CD14-positive monocyte (primary cell): ENCODE measurements around the gene DEPDC7. TPM values are rescaled to one million over a fixed set of nuclear protein-coding genes. Genes with fewer than 3 reads are reported as not detected.

Source experiments
- DNase-seq, 3 donors: peaks; one replicate each; pipeline ENCODE4 v3.0.0-alpha.2; 2011 to 2022
- H2AFZ ChIP-seq: 2 replicates; pipeline ENCODE4 v1.6.0; 2012; ENCODE audit warnings: mild to moderate bottlenecking, low read depth, low read length, inconsistent platforms; ENCODE audit not compliant: insufficient read depth, poor library complexity, severe bottlenecking
- H3K27ac ChIP-seq, 2 donors: 1 replicate in 1 of 2; 2 replicates in 1 of 2; pipeline ENCODE4 v1.5.1; 2012 to 2013; ENCODE audit warnings: low read length in 2 of 2, control low read depth in 1 of 2, inconsistent platforms in 1 of 2, low read depth in 1 of 2, mild to moderate bottlenecking in 1 of 2
- H3K27me3 ChIP-seq, 2 donors: one replicate each; pipeline versions ENCODE4 v1.6.0 to v1.6.1; 2011 to 2013; ENCODE audit warnings: low read length in 2 of 2; ENCODE audit not compliant: control insufficient read depth in 2 of 2, insufficient read depth in 2 of 2
- H3K36me3 ChIP-seq, 2 donors: replicated peaks in 1 of 2; 1 replicate in 1 of 2; 2 replicates in 1 of 2; pipeline versions ENCODE4 v1.5.1 to v1.6.1; 2012 to 2013; ENCODE audit warnings: low read length in 2 of 2, control low read depth in 1 of 2, inconsistent platforms in 1 of 2, mild to moderate bottlenecking in 1 of 2; ENCODE audit not compliant: insufficient read depth in 2 of 2, control insufficient read depth in 1 of 2
- H3K4me1 ChIP-seq, 2 donors: 1 replicate in 1 of 2; 2 replicates in 1 of 2; pipeline versions ENCODE4 v1.5.1 to v1.6.1; 2012 to 2013; ENCODE audit warnings: low read length in 2 of 2, control low read depth in 1 of 2, inconsistent platforms in 1 of 2, mild to moderate bottlenecking in 1 of 2, moderate library complexity in 1 of 2; ENCODE audit not compliant: insufficient read depth in 2 of 2, control insufficient read depth in 1 of 2
- H3K4me2 ChIP-seq: replicated peaks from 2 replicates; pipeline ENCODE3; 2012; ENCODE audit warnings: low read length, moderate library complexity, mild to moderate bottlenecking; ENCODE audit not compliant: poor library complexity, severe bottlenecking; ENCODE audit errors: extremely low read depth
- H3K4me3 ChIP-seq, 3 experiments: fragments of 200-600 bp in 1 of 3; sonication (generic) in 1 of 3; replicated peaks in 1 of 3; 1 replicate in 2 of 3; 2 replicates in 1 of 3; pipeline ENCODE4 v1.5.1; 2011 to 2013; ENCODE audit warnings: low read length in 3 of 3, mild to moderate bottlenecking in 3 of 3, control low read depth in 2 of 3, low read depth in 2 of 3, inconsistent platforms in 1 of 3, moderate library complexity in 1 of 3
- H3K79me2 ChIP-seq: 2 replicates; pipeline ENCODE4 v1.6.0; 2012; ENCODE audit warnings: mild to moderate bottlenecking, control low read depth, inconsistent platforms, low read length, moderate library complexity; ENCODE audit not compliant: insufficient read depth
- H3K9ac ChIP-seq: 2 replicates; pipeline ENCODE4 v1.6.0; 2017; ENCODE audit warnings: low read length, mild to moderate bottlenecking; ENCODE audit not compliant: insufficient read depth, poor library complexity, severe bottlenecking
- H3K9me3 ChIP-seq, 2 donors: replicated peaks in 1 of 2; 1 replicate in 1 of 2; 2 replicates in 1 of 2; pipeline versions ENCODE4 v1.5.1 to v1.6.1; 2012 to 2013; ENCODE audit warnings: low read length in 2 of 2, control low read depth in 1 of 2; ENCODE audit not compliant: control insufficient read depth in 1 of 2, insufficient read depth in 1 of 2
- H4K20me1 ChIP-seq: 2 replicates; pipeline ENCODE4 v1.6.0; 2012; ENCODE audit warnings: mild to moderate bottlenecking, low read length, control low read depth, moderate library complexity; ENCODE audit not compliant: insufficient read depth
- H3K27ac Mint-ChIP-seq, 7 donors: one replicate each; pipeline ENCODE4 v1.8.0; 2020; ENCODE audit warnings: mild to moderate bottlenecking in 7 of 7, mixed read lengths in 7 of 7, moderate library complexity in 6 of 7, inconsistent platforms in 2 of 7
- H3K27me3 Mint-ChIP-seq, 3 donors: one replicate each; pipeline ENCODE4 v1.8.0; 2021 to 2022; ENCODE audit warnings: low read depth in 3 of 3, mild to moderate bottlenecking in 3 of 3, mixed read lengths in 3 of 3, moderate library complexity in 3 of 3, inconsistent platforms in 1 of 3
- H3K36me3 Mint-ChIP-seq, 2 donors: one replicate each; pipeline ENCODE4 v1.8.0; 2020; ENCODE audit warnings: mixed read lengths in 2 of 2, inconsistent platforms in 1 of 2, mild to moderate bottlenecking in 1 of 2
- H3K4me1 Mint-ChIP-seq: one replicate; pipeline ENCODE4 v1.8.0; 2020; ENCODE audit warnings: mild to moderate bottlenecking, mixed read lengths
- H3K4me3 Mint-ChIP-seq, 2 donors: one replicate each; pipeline ENCODE4 v1.8.0; 2020; ENCODE audit warnings: mild to moderate bottlenecking in 2 of 2, mixed read lengths in 2 of 2, moderate library complexity in 1 of 2
- H3K9me3 Mint-ChIP-seq, 7 donors: one replicate each; pipeline ENCODE4 v1.8.0; 2020 to 2022; ENCODE audit warnings: mixed read lengths in 7 of 7, mild to moderate bottlenecking in 6 of 7, moderate library complexity in 6 of 7, inconsistent platforms in 2 of 7
- WGBS: methylation state at CpG from one replicate; pipeline ENCODE4 v1.1.5; 2013; ENCODE audit warnings: missing lambda C conversion rate; ENCODE audit not compliant: insufficient coverage; 5-methylcytosine and 5-hydroxymethylcytosine counted together
- intact Hi-C, 2 donors: fragments of 100-400 bp; cut with micrococcal nuclease; formaldehyde crosslinking; loops; one replicate each; pipeline versions ENCODE4 v1.15.0 to v1.15.1; 2023
- polyA plus RNA-seq, 3 donors: library from polyadenylated mRNA; depleted of rRNA in 1 of 3; unstranded in 2 of 3; stranded (reverse) in 1 of 3; fragments of 300-500 nt in 2 of 3; fragments of >200 nt in 1 of 3; fragmentation: Illumina TruSeq in 2 of 3; gene quantifications; 1 replicate in 2 of 3; 2 replicates in 1 of 3; pipeline ENCODE4 v1.2.3, GENCODE V29; 2012 to 2021
- TF ChIP-seq, protein P1 (sequence below): fragments of 200-600 bp; IDR thresholded peaks from one replicate; pipeline ENCODE4 v1.8.0; 2022; ENCODE audit warnings: antibody characterized with exemption, mild to moderate bottlenecking

DEPDC7 gene
- polyA plus RNA-seq, 3 donors = 0.33 to 0.55 (median 0.48) TPM

DNA sequence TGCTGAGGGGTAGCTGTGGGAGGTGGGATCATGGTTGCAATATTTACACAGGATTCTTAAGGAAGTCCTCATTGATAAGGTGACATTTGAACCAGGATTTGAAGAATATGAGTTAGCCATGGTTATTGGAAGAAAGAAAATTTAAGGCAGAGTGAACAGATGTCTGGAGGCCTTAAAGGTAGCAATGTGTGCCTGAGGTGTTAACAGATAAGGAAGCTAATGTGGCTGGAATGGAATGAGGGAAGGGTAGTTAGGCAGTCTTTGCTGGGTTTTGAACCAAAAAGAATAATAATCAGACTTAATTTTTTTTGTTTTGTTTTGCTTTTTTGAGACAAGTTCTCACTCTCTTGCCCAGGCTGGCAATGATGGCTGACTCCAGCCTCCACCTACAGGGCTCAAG is 9.7 kb upstream of the DEPDC7 start:
- Mint-ChIP-seq H3K27ac (no peak overlapping the region), H3K4me1 (no peaks in the 10 kb centered on the region), H3K9me3 (peaks cover 0 to 4% (median 0%) of the 10 kb centered on the region in 7 donors), H3K27me3 (peaks cover 0 to 4% (median 0%) of the 10 kb centered on the region in 3 donors), H3K4me3 (no peak overlapping the region), H3K36me3 (no peaks in the 10 kb centered on the region)
- TF ChIP-seq, protein P1, sequence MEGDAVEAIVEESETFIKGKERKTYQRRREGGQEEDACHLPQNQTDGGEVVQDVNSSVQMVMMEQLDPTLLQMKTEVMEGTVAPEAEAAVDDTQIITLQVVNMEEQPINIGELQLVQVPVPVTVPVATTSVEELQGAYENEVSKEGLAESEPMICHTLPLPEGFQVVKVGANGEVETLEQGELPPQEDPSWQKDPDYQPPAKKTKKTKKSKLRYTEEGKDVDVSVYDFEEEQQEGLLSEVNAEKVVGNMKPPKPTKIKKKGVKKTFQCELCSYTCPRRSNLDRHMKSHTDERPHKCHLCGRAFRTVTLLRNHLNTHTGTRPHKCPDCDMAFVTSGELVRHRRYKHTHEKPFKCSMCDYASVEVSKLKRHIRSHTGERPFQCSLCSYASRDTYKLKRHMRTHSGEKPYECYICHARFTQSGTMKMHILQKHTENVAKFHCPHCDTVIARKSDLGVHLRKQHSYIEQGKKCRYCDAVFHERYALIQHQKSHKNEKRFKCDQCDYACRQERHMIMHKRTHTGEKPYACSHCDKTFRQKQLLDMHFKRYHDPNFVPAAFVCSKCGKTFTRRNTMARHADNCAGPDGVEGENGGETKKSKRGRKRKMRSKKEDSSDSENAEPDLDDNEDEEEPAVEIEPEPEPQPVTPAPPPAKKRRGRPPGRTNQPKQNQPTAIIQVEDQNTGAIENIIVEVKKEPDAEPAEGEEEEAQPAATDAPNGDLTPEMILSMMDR = no peak
- no peak for DNase-seq
- Histone ChIP-seq H3K79me2 (no peaks in the 10 kb centered on the region), H3K4me3 (no peak overlapping the region), H3K27ac (no peak overlapping the region), H3K4me1 (peaks cover 0 to under 1% of the 10 kb centered on the region in 2 donors), H2AFZ (no peak overlapping the region), H3K36me3 (no peaks in the 10 kb centered on the region), H3K27me3 (no peaks in the 10 kb centered on the region), H3K4me2 (no peak overlapping the region), H4K20me1 (no peaks in the 10 kb centered on the region), H3K9ac (no peak overlapping the region), H3K9me3 (no peaks in the 10 kb centered on the region)
- intact Hi-C loops = no loop called here

DNA sequence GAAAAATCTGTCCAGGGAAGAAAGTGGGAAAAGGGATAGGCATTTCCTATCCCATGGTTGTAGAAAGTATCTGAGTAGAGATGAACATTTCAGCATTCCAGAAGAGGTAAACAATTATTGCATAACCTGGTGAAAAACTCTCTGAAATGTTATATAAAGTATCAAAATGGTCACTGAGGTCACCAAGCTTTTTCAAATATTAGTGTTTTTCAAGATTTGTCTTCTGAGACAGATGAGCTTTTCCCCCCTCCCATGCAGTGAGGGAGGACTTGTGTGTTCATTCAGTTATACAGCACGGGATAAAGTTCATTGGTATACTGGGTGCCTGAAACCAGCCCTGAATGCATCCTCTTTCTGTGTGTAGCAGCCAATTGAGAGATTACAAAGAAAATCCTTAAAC is 1.9 kb upstream of the DEPDC7 start:
- Histone ChIP-seq H3K27me3 (peaks cover 3 to 13% of the 10 kb centered on the region in 2 donors), H3K79me2 (no peaks in the 10 kb centered on the region), H3K9ac (no peak overlapping the region), H3K27ac (no peak overlapping the region), H3K4me1 (peaks cover 24 to 36% of the 10 kb centered on the region in 2 donors), H3K36me3 (no peaks in the 10 kb centered on the region), H3K4me3 (no peak overlapping the region), H2AFZ (no peak overlapping the region), H3K9me3 (no peaks in the 10 kb centered on the region), H3K4me2 (no peak overlapping the region), H4K20me1 (no peaks in the 10 kb centered on the region)
- WGBS = no CpG with 5 or more reads among the region's 1 CpG
- intact Hi-C loops = no loop called here
- H3K27me3 Mint-ChIP-seq = peaks cover 5 to 13% (median 13%) of the 10 kb centered on the region in 3 donors
- no peaks in the 10 kb centered on the region for H3K36me3 Mint-ChIP-seq
- peaks cover 0 to 3% (median 0%) of the 10 kb centered on the region in 7 donors for H3K9me3 Mint-ChIP-seq
- peaks cover 24% of the 10 kb centered on the region for H3K4me1 Mint-ChIP-seq
- no peak overlapping the region for H3K4me3 Mint-ChIP-seq
- H3K27ac Mint-ChIP-seq = no peak overlapping the region
- no peak for DNase-seq
- TF ChIP-seq, protein P1 = no peak
